KBM-7 (cell line): Measurements from ENCODE around the gene AURKAIP1.

Experiments used
- DNase-seq: peaks from one replicate; pipeline ENCODE4 v3.0.0-alpha.2; 2015
- in situ Hi-C: fragments of 300-500 bp; cut with MboI; formaldehyde crosslinking; loops from 2 replicates; pipeline ENCODE4 v1.14.3; 2020; ENCODE audit warnings: low sequenced_read_pairs, low pct_unique_long_range_greater_than_20kb, mixed read lengths

Gene AURKAIP1

GRCh38 chr1:1340791-1341548 is 34.0 kb downstream of the AURKAIP1 start:
- DNase-seq = no peak
- in situ Hi-C loops = no loop called here

- DNase-seq = no peak
- in situ Hi-C loops = no loop called here
Observed at GRCh38 chr1:1340185-1340584, 34.8 kb downstream of the AURKAIP1 start.

- in situ Hi-C loops = no loop called here
- no peak for DNase-seq
Observed at GRCh38 chr1:1338278-1338677, 36.7 kb downstream of the AURKAIP1 start.

GRCh38 chr1:1337793-1338147 is 37.2 kb downstream of the AURKAIP1 start:
- no peak for DNase-seq
- in situ Hi-C loops = no loop called here

GRCh38 chr1:1336931-1337792 is 37.8 kb downstream of the AURKAIP1 start:
- no peak for DNase-seq
- in situ Hi-C loops = no loop called here

- in situ Hi-C loops = no loop called here
- no peak for DNase-seq
Observed at GRCh38 chr1:1336446-1336845, 38.6 kb downstream of the AURKAIP1 start.

GRCh38 chr1:1335792-1336248 is 39.2 kb downstream of the AURKAIP1 start:
- in situ Hi-C loops = no loop called here

GRCh38 chr1:1335283-1335682 is 39.7 kb downstream of the AURKAIP1 start:
- DNase-seq = no peak
- in situ Hi-C loops = no loop called here

More at GRCh38 chr1:1335792-1336248, 39.2 kb downstream of the AURKAIP1 start:
- no peak for DNase-seq

GRCh38 chr1:1334835-1335234 is 40.2 kb downstream of the AURKAIP1 start:
- in situ Hi-C loops = no loop called here
- no peak for DNase-seq

- no peak for DNase-seq
- in situ Hi-C loops = no loop called here
Observed at GRCh38 chr1:1333551-1334241, 41.3 kb downstream of the AURKAIP1 start.

GRCh38 chr1:1332774-1333480 is 42.1 kb downstream of the AURKAIP1 start:
- DNase-seq = no peak
- in situ Hi-C loops = no loop called here

GRCh38 chr1:1332031-1332755 is 42.8 kb downstream of the AURKAIP1 start:
- DNase-seq = no peak
- in situ Hi-C loops = no loop called here

- in situ Hi-C loops = no loop called here
- DNase-seq = no peak
Observed at GRCh38 chr1:1331068-1331965, 43.7 kb downstream of the AURKAIP1 start, which contains the start of gene TAS1R3. Gene TAS1R3, plus strand, starts transcription at chr1:1331280. Its CDS starts 66 bp downstream, at chr1:1331346.

GRCh38 chr1:1330366-1331067 is 44.5 kb downstream of the AURKAIP1 start:
- in situ Hi-C loops = no loop called here
- DNase-seq = no peak

- DNase-seq = no peak
- in situ Hi-C loops = no loop called here
Observed at GRCh38 chr1:1329304-1330210, 45.5 kb downstream of the AURKAIP1 start.

GRCh38 chr1:1328254-1328653 is 46.8 kb downstream of the AURKAIP1 start:
- in situ Hi-C loops = no loop called here
- DNase-seq = no peak
